HCT116 (cell line): ENCODE data around the gene STOML3. TPM values are rescaled to one million over a fixed set of nuclear protein-coding genes. Genes with fewer than 3 reads are reported as not detected.

ENCODE experiments used
- ATAC-seq: fragments of 200-7000 bp; cut with Tn5 transposase; 2 replicates; pipeline ENCODE4 v1.9.1; 2020; ENCODE audit warnings: mild to moderate bottlenecking, moderate library complexity
- BruUV-seq: library from RNA; stranded (reverse); fragments of 400-500 nt; replicated peaks from 2 replicates; lab custom pipeline; 2021; lab: Mats Ljungman, UMichigan
- CTCF ChIA-PET: fragments of 300-600 bp; sonication (Branson Sonifier 250); formaldehyde crosslinking; loops from one replicate; lab custom pipeline; 2021; ENCODE audit warnings: antibody characterized with exemption; lab: Charles Lee
- POLR2A ChIA-PET: fragments of 300-600, 350-600 bp; sonication (Branson Sonifier 250); formaldehyde crosslinking; loops from one replicate; lab custom pipeline; 2021; ENCODE audit warnings: antibody characterized with exemption; lab: Charles Lee
- RAD21 ChIA-PET, 2 experiments: fragments of 300-600 bp; sonication (Branson Sonifier 250); formaldehyde crosslinking; loops; one replicate each; lab custom pipeline; 2023; ENCODE audit warnings: low total read pairs in 2 of 2; ENCODE audit not compliant: uncharacterized antibody in 2 of 2, unreplicated experiment in 2 of 2, low non-redundant PET in 1 of 2; lab: Charles Lee
- DNase-seq: peaks from one replicate; pipeline ENCODE4 v3.0.0-alpha.2; 2010; ENCODE audit warnings: low read depth, low spot score
- H2AFZ ChIP-seq: fragments of 200-600 bp; shearing (Covaris generic), sonication (generic); 2 replicates; pipeline ENCODE4 v1.6.1; 2017; ENCODE audit warnings: low read depth, mixed run types, mixed read lengths, antibody characterized with exemption, low read length; ENCODE audit not compliant: poor library complexity, severe bottlenecking
- H3K27ac ChIP-seq: 2 replicates; pipeline ENCODE4 v1.5.1; 2012; ENCODE audit warnings: low read depth, low read length
- H3K27me3 ChIP-seq: fragments of 200-600 bp; sonication (generic); 2 replicates; pipeline ENCODE4 v1.6.1; 2016; ENCODE audit warnings: mixed run types, low read length, mixed read lengths; ENCODE audit not compliant: insufficient read depth
- H3K36me3 ChIP-seq, 2 experiments: fragments of 200-500 bp in 1 of 2; fragments of 200-600 bp in 1 of 2; sonication (Bioruptor generic) in 1 of 2; sonication (generic) in 1 of 2; 2 replicates each; pipeline versions ENCODE4 v1.5.1 to v1.6.1; 2014 to 2016; ENCODE audit warnings: low read length in 2 of 2, inconsistent platforms in 1 of 2, mixed read lengths in 1 of 2, mixed run types in 1 of 2; ENCODE audit not compliant: insufficient read depth in 2 of 2, control insufficient read depth in 1 of 2
- H3K4me1 ChIP-seq, 2 experiments: fragments of 200-600 bp in 1 of 2; sonication (generic) in 1 of 2; 2 replicates each; pipeline versions ENCODE4 v1.5.1 to v1.6.1; 2012 to 2017; ENCODE audit warnings: low read length in 2 of 2, inconsistent platforms in 1 of 2, mild to moderate bottlenecking in 1 of 2, mixed read lengths in 1 of 2, mixed run types in 1 of 2, moderate library complexity in 1 of 2; ENCODE audit not compliant: insufficient read depth in 2 of 2, control insufficient read depth in 1 of 2
- H3K4me2 ChIP-seq: fragments of 200-600 bp; sonication (generic); 2 replicates; pipeline ENCODE4 v1.6.1; 2017; ENCODE audit warnings: mixed run types, low read length, mixed read lengths
- H3K4me3 ChIP-seq, 2 experiments: fragments of 200-600 bp in 1 of 2; sonication (generic) in 1 of 2; replicated peaks in 1 of 2; 2 replicates each; pipeline ENCODE4 v1.5.1; 2011 to 2016; ENCODE audit warnings: low read length in 2 of 2, control low read depth in 1 of 2, low read depth in 1 of 2, mild to moderate bottlenecking in 1 of 2, mixed read lengths in 1 of 2, mixed run types in 1 of 2
- H3K79me2 ChIP-seq: fragments of 200-600 bp; sonication (generic); 2 replicates; pipeline ENCODE4 v1.6.1; 2017; ENCODE audit warnings: mild to moderate bottlenecking, mixed run types, low read length, moderate library complexity, mixed read lengths; ENCODE audit not compliant: insufficient read depth
- H3K9ac ChIP-seq: fragments of 200-600 bp; sonication (generic); 2 replicates; pipeline ENCODE4 v1.6.1; 2016; ENCODE audit warnings: low read length, mixed read lengths
- H3K9me2 ChIP-seq: fragments of 200-600 bp; sonication (generic), shearing (Covaris generic); 2 replicates; pipeline ENCODE4 v1.6.1; 2017; ENCODE audit warnings: mixed run types, mild to moderate bottlenecking, moderate library complexity; ENCODE audit not compliant: insufficient read depth
- H3K9me3 ChIP-seq, 2 experiments: fragments of 200-500 bp in 1 of 2; fragments of 200-600 bp in 1 of 2; sonication (Bioruptor generic) in 1 of 2; sonication (generic) in 1 of 2; 2 replicates each; pipeline ENCODE4 v1.6.1; 2014 to 2017; ENCODE audit warnings: low read length in 2 of 2, mixed read lengths in 2 of 2, inconsistent platforms in 1 of 2, low read depth in 1 of 2, mild to moderate bottlenecking in 1 of 2, mixed run types in 1 of 2, moderate library complexity in 1 of 2; ENCODE audit not compliant: control insufficient read depth in 1 of 2, insufficient read depth in 1 of 2
- H4K20me1 ChIP-seq: fragments of 200-600 bp; sonication (generic), shearing (Covaris generic); 2 replicates; pipeline ENCODE4 v1.6.1; 2017; ENCODE audit warnings: mixed run types, mild to moderate bottlenecking, moderate library complexity; ENCODE audit not compliant: insufficient read depth
- ATF3 ChIP-seq: IDR thresholded peaks from 2 replicates; pipeline ENCODE4 v1.6.1; 2012
- CBX3 ChIP-seq: IDR thresholded peaks from 2 replicates; pipeline ENCODE4 v1.6.1; 2012; ENCODE audit warnings: low read depth
- EGR1 ChIP-seq: IDR thresholded peaks from 2 replicates; pipeline ENCODE4 v1.6.1; 2012; ENCODE audit warnings: low read depth
- EZH2 ChIP-seq: fragments of 200-600 bp; sonication (generic); IDR thresholded peaks from 2 replicates; pipeline ENCODE4 v1.6.1; 2017; ENCODE audit warnings: antibody characterized with exemption, mixed run types
- FOSL1 ChIP-seq: IDR thresholded peaks from 2 replicates; pipeline ENCODE4 v1.6.1; 2012; ENCODE audit warnings: low read depth
- JUND ChIP-seq: IDR thresholded peaks from 2 replicates; pipeline ENCODE4 v1.6.1; 2012
- REST ChIP-seq: IDR thresholded peaks from 2 replicates; pipeline ENCODE4 v1.6.1; 2012; ENCODE audit warnings: low read depth
- SP1 ChIP-seq: IDR thresholded peaks from 2 replicates; pipeline ENCODE4 v1.6.1; 2012; ENCODE audit warnings: low read depth
- SRF ChIP-seq: IDR thresholded peaks from 2 replicates; pipeline ENCODE4 v1.6.1; 2012; ENCODE audit warnings: low read depth
- ZFX ChIP-seq: fragments of 450-650 bp; IDR thresholded peaks from 2 replicates; pipeline ENCODE4 v1.6.1; 2017
- intact Hi-C: fragments of 100-400 bp; cut with micrococcal nuclease; formaldehyde crosslinking; loops from 2 replicates; pipeline ENCODE4 v1.10.0; 2022
- total RNA-seq: library from RNA; stranded (reverse); gene quantifications from one replicate; pipeline ENCODE4 v1.2.1, GENCODE V29; 2021; ENCODE audit not compliant: unreplicated experiment

The STOML3 gene
- total RNA-seq, 1 experiment from 2014 or later: not detected

- ChIA-PET POLR2A (no interaction called here), CTCF (no interaction called here), RAD21 (no interaction called here)
- ATAC-seq (no peak), DNase-seq (no peak)
- no TSS peak for BruUV-seq
- H3K27ac ChIP-seq: no peak overlapping the region
- H4K20me1 ChIP-seq: no peaks in the 10 kb centered on the region
- no peaks in the 10 kb centered on the region for H3K79me2 ChIP-seq
- no peak overlapping the region for H3K4me2 ChIP-seq
- no peaks in the 10 kb centered on the region for H3K9me3 ChIP-seq
- no peak overlapping the region for H3K4me3 ChIP-seq
- intact Hi-C loops: no loop called here
- H3K27me3 ChIP-seq: no peaks in the 10 kb centered on the region
- no peaks in the 10 kb centered on the region for H3K36me3 ChIP-seq
- no peak overlapping the region for H2AFZ ChIP-seq
- H3K9me2 ChIP-seq: no peaks in the 10 kb centered on the region
- no peak overlapping the region for H3K9ac ChIP-seq
- TF ChIP-seq JUND: no peak
- TF ChIP-seq EGR1: no peak
- TF ChIP-seq ATF3: no peak
- TF ChIP-seq EZH2: no peak
- no peak for TF ChIP-seq SP1
- TF ChIP-seq ZFX: no peak
- TF ChIP-seq REST: no peak
- TF ChIP-seq FOSL1: no peak
- no peak for TF ChIP-seq SRF
- no peak for TF ChIP-seq CBX3
- H3K4me1 ChIP-seq: no peaks in the 10 kb centered on the region
These were observed 2.8 kb upstream of the STOML3 start for GRCh38 chr13:38993381-38993780.
